COLO829 (cell line): ENCODE measurements around the gene THPO.

Source experiments
- DNase-seq: peaks from one replicate; pipeline ENCODE4 v3.0.0; 2012; ENCODE audit warnings: low spot score

Gene THPO

GRCh38 chr3:184362668-184363546, 15.1 kb downstream of the THPO start:
- DNase-seq, result peak; percentile 98

DNA sequence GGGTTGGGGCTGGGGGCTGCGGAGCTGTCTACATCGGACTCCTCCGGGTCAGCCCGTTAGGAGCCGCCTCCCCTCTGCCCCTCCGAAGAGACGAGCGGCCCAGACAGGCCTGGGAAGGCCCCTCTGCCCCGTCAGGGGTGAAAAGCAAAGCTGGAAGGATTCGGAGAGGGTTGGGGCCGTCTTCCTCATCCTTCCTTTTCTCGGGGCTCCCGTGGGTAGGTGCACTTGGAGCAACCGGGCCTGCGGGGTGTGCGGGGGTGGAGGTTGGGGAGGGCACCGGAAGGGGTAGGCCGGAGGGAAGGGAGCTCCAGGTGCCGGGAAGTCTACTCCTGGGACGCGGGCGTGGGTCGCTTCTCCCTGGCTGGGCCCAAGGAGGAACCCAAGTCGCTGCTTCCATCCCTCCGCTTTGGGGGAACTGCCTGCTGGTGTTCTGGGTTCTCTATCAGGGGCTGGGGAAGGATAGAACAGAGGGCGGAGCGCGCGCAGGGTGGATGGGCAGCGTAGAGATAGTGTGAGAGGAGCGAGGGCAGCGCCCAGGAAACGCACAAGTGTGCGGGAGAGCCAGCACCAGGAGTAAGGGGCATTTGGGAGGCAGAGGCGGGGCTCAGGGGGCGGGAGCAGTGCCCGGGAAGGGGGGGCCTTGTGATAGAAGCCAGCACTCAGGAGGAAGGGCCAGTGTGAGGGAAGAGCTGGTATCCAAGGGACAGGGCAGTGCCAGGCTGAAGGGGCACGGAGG, 15.9 kb downstream of the THPO start:
- peak; percentile 51 for DNase-seq

DNA sequence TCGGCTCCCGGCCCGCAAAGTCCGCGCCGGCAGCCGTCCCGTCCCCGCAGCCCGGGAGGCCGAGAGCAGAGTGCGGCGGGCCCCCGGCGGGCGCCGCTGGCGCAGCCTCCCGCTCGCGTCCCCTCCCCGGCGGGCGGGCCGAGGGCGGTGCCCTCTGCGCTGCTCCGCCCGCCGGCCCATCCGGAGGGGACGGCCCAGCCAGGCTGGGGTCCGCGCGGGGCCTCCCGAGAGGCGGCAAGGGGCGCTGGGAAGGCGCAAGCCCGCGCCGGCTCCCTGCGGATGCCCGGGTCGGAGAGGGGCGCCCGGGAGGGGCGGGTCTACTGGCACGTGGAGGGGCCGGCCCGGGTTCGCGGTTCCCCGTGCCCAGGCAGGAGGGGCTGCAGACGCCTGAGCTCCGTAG, 16.5 kb downstream of the THPO start, which contains the start of the genes CLCN2 and POLR2H:
CLCN2 (minus strand) TSS at position 74 of the 400 bp plus-strand sequence. CDS start 126 bp downstream, outside the sequence.
POLR2H (plus strand) TSS at position 179 of the 400 bp plus-strand sequence. CDS start 1,783 bp downstream, outside the sequence.
- no peak for DNase-seq

DNA sequence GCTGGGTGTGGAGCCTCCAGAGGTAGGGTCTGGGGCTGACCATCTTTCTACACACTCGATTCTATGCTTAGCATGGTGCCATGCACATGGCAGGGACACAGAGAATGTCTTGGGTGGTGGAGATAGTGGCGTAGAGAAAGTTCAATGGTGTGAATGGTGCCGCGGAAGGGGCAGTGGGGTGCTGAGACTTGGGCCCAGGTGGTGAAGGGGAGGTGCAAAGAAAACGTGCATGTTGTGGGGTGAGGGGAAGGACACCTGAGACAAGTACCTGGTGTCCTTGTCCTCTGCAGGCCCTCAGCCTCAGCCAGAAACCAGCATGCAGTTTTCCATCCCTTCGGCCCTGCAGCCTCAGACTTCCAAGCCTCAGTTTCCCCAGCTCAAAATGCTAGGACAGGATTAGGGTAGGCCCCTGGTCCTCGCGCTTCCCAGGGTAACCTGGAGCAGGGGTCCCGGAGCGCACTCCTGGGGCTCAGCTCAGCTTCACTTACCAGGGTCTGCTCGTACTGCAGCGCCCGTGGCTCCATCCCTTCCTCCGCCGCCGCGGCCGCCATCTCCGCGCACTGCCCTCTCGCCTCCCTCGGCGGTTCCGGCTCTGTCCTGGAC, 17.0 kb downstream of the THPO start:
- no peak for DNase-seq

GRCh38 chr3:184360070-184360928, 17.7 kb downstream of the THPO start:
- no peak for DNase-seq

- no peak for DNase-seq
Observed at GRCh38 chr3:184359610-184360009, 18.4 kb downstream of the THPO start.

GRCh38 chr3:184358921-184359350, 19.1 kb downstream of the THPO start:
- DNase-seq, result no peak

- no peak for DNase-seq
Observed at GRCh38 chr3:184358124-184358767, 19.8 kb downstream of the THPO start.

GRCh38 chr3:184357248-184358123, 20.5 kb downstream of the THPO start:
- no peak for DNase-seq

DNA sequence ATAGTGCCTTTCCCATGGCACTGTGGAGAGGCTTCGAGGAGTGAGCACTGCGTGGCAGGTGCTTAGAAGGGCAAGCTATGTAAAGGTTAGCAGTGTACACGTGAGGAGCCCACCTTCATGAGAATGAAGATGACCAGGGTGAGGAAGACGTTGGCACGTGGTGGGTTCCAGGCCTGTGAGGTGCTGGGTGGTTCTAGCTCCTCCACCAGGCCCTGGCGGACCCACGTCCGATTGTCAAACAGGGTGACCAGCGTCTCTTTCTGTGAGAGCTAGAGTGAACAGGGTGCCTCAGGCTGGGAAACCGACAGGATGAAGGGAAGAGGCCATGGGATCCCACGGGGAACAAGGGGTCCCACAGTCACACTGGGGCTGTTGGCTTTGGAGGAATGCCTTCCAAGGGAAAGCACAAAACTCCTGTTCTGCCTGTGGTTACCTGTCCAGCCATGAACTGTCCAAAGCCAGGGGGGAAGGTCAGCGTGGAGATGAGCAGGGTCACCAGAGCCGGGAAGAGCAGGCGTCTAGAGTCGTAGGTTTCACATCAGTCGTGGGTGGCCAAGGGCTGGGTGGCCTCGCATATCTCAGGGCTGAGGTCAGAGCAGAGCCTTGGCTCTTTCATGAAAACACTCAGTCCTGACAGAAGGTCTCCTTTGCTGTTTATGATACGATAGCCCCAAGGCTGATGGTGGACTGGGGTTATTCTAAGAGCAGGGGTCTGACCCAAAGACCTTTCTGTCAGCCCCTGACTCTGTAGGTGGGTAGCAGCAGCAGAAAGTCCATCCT, 22.6 kb downstream of the THPO start:
- no peak for DNase-seq

GRCh38 chr3:184354754-184355153, 23.3 kb downstream of the THPO start:
- no peak for DNase-seq

GRCh38 chr3:184354121-184354728, 23.8 kb downstream of the THPO start:
- DNase-seq, result peak; percentile 45

DNA sequence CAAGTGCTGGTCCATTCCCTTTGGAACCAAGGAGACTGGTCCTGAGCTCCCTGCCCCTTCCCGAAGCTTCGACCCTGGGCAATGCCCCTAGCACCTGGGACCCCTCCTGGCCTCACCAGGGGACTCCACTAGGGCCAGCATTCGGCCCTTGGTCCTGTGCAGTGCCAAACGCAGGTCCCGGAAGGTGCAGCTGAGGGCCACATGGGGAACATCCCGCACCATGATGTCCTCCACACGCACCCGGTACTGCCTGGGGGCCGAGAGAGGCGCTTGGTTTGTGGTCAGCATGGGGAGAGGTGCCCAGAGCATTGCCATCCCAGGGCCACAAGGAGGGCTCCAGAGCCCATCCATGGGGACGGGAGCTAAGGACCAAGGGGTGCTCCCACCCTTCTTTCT, 24.5 kb downstream of the THPO start:
- DNase-seq, result no peak

- no peak for DNase-seq
Observed at GRCh38 chr3:184352897-184353545, 25.0 kb downstream of the THPO start.

DNA sequence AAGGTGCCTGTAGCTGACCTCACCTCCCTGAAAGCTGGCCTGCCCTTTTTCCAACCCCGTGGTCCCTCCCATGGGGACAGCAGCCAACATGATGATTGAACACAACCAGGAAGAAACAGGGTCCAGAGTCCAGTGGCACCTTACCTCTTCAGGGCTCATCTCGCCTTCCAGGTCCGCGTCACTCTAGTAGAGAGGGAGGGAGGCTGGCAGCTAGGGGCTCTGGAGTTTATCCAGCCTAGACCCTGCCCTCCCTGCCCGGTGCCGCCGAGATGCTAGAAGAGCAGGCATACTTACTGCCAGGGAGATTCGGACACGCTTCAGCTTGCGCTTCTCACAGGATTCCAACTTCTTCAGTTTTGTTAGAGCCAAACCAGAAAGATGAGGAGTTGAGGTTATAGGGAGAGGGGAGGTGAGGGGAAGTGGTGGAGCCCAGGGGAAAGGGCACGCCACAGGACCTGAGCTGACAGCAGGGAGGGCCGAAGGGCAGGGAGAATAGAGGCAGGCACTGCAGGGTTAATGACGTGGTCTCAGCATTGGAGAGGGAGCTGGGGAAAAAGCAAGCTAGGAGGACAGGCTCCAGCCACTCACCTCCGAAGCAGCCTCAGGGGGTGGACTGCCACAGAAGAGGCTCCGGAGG, 25.7 kb downstream of the THPO start:
- no peak for DNase-seq

- DNase-seq, result no peak
Observed at GRCh38 chr3:184351511-184352148, 26.4 kb downstream of the THPO start.

GRCh38 chr3:184350618-184351017, 27.4 kb downstream of the THPO start:
- DNase-seq, result no peak
